HG03342 (cell line): ENCODE results near the gene SERPINA1.
"Not testable (repeated sequence)": the region's sequence is repeated elsewhere in the genome, so short reads cannot be mapped to it uniquely, and the experiment has no call there.

Experiments used
- ATAC-seq: cut with Tn5 transposase; IDR thresholded peaks from one replicate; pipeline ENCODE4 v1.9.1; 2021; ENCODE audit warnings: mild to moderate bottlenecking, moderate library complexity; ENCODE audit not compliant: unreplicated experiment

The SERPINA1 gene

DNA sequence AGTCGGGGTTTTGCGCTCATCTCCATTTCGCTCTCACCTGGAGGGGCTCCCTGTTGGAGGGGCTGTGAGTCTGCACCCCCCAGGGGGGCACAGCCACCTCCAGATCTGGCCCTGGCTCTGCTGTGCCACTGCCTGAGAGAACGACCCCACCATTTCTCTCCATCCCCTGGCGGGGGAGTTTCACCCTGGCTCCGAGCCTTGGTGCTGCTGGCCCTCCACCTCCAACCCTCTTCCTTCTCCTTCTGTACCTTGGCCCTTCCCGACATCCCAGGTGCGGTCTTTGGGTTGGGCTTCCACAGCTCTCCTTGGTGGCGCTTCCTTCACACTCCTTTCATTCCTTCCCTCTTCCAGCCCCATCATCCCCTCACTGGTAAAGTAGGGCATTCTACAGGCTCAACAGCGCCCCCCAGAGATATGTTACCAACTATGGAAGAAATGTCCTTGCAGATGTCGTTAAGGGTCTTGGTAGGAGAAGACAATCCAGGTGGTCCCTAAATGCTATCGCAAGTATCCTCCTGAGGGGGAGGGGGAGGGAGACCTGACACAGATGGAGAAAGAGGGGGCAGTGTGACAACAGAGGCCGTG, 16.3 kb downstream of the SERPINA1 start:
- ATAC-seq: no peak

DNA sequence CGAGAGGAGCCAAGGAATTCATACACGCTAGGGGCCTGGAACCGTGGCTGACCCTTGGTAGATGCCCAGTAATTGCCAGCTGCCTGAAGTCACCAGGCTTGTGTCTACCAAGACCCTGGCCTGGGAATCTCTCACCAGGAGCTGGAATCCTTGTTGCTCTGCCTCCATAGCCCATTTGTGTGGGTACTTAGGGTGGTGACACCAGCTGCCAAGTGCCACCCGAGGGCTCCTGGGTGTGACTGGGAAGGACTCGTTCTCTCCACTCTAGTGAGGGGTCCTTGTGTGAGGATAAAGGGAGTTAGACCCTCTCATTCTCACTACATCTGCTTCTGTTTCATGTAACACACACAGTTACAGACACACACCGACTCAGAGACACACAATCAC, 17.9 kb downstream of the SERPINA1 start:
- no peak for ATAC-seq

DNA sequence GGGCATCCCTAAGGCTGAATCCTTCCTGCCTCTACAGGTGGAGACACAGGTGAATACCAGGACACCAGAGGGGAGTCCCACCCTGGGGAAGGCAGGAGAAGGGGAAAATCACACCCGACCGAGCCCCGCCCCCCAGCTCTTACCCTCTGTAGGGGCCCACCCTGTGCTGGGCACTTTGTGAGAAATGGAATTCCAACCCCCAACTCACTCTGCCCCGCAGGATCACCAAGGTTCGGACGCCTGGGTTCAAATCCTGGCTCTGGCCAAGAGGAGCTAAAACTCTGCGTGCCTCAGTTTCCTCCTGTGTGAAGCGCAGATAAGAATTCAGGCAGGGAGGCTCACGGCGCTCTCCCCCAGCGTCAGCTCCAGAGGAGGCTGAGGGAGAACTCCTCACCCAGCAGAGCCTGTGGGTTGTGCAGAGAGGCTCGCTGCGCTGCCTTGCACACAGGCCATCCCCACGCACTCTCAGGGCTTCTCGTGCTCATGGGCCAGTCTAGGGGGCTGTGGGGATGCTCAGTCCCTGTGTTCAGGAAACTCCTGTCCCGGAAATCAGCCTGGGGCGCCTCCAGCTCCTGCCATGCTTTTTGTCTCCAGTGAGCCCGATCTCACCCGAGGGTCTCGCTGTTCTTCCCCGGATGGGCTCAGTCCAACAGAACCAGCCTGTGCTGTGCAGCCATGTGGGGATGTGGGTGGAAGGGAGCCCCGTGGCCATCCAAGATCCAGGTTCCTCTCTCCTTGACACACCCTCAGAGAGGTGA, 18.5 kb downstream of the SERPINA1 start:
- not testable (repeated sequence) for ATAC-seq

DNA sequence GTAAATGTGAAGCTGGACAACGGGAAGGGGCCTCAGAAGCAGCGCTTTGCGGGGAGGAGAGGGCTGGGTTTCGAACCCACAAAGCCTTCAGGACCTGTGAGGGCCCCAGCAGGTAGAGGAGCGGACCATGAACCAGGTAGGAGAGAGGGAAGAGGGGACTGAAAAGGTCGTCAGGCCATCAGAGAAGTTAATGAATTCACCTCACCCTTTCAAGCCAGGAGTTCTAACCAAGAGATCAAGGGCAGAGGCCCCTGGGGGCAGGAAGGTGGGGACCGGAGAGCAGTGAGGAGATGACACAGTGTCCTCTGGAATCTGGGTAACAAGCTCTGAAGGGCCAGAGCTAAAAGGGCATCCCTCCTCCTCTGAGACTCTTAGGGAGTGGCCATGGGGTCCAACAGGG, 19.4 kb downstream of the SERPINA1 start:
- no peak for ATAC-seq

DNA sequence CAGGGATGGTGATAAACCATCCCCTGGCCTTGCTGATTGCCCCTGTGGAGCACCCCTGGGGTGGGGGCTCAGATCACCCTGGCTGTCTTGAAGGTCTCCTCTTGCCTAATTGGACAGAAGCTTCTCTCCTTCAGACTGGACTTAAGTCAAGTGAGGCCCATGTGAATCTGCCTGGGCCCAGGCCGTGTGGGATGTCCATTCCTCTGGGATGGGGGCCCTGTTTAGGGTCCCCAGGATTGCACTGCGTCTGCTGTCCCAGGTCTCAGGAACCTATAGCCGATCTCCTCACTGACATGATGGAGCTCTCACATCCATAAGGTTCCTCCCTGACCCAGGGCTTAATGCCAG, 20.2 kb downstream of the SERPINA1 start:
- ATAC-seq: no peak

DNA sequence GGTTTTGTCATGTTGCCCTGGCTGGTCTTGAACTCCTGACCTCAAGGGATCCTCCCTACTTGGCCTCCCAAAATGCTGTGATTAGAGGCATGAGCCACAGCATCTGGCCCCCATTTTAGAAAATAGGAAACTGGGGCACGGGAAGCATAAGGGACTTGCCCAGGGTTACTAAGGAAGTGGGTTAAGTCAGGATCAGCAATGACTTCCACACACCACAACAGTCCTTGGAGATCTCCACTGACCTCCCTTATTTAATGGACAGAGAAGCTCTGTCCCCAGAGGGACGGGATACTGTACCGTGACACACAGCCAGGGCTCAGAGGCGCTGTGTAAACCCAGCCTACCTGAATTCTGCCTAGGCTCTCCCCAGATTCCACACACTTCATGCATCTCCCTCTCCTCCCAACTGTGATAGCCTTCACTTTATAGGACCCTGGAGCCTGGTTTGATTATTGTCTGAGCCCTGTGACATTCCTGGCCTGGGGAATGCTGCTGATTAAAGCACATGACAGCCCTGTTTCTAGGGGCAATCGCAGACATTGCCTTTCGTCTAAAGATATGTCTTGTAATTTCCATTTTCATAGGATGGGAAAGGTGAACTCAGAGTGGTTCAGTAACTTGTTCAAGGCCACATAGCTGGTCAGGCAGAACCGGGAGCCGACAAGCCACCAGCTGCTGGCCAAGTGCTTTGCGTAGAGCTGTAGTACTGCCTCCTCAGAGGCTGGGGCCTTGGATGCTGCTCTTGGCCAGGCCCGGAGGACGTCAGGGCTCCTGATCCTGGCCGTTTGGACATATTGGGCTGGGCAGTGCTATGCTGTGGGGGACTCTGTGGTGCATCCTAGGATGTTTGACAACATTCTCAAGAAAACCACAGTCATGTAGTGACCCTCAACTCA, 20.8 kb downstream of the SERPINA1 start:
- ATAC-seq: no peak

DNA sequence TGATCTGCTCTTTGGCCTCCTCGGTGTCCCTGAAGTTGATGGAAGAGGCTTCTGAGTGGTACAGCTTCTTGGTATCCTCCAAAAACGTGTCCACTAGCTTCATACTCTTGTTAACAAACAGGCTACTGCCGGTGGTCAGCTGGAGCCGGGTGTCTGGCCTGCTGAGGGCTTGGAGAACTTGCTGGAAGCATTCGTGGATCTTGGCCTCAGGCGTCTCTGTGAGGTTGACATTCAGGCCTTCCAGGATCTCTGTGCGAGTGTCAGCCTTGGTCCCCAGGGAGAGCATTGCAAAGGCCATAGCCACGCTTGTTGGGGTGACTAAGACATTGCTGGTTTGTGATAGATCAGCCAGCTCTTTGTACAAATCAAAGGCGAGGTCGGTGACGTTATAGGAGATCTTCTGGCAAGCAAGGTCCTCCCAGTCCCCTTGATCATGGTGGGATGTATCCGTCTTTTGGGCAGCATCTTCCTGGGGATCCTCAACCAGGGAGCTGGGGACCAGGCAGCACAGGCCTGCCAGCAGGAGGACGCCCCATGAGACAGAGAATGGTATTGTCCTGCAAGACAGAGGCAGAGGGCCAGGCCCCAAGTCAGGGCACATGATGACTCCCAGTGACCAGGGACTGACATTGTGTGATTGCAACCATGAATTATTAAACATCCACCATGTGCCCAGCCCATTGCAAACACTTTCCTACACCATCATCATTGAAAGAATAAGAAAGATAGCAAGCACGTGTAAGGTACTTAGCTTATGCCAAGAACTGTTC, 22.1 kb downstream of the SERPINA1 start, which contains the start of gene SERPINA2:
SERPINA2 (minus strand) TSS at position 553 of the 770 bp plus-strand sequence.
- no peak for ATAC-seq

DNA sequence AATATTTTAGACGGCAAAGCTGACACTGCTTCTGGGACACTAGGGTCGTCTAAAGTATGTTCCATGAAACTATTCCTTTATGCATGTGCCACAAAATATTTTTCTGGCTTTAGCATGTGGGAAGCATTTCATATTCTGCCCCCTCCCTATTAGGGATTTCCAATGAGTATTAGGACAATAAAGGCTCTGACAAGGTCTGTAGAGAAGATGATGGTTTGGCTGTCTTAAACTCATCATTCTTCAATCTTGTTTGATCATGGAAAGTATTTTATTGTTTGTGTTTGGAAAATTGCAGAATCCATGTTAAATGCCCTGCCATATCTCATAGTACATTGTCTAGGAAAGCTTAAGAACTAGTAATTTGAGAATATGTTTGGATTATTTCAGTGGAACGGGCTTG, 22.8 kb downstream of the SERPINA1 start:
- ATAC-seq: no peak

DNA sequence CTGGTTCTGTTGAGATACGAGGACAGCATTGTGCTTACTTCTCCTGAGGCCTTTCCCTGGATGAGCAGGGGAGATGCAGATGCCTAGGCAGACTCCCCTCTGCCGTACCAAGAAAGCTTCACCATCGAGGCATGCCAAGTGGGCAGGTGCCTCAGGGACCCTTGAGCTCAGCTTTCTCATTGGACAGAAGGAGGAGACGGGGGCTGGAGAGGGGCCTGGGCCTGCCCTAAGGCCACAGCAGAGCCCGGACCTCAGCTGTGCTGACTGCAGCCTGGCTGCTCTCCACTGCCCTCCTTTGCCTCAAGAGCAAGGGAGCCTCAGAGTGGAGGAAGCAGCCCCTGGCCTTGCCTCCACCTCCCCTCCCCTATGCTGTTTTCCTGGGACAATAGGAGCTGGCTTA, 23.4 kb downstream of the SERPINA1 start:
- no peak for ATAC-seq

DNA sequence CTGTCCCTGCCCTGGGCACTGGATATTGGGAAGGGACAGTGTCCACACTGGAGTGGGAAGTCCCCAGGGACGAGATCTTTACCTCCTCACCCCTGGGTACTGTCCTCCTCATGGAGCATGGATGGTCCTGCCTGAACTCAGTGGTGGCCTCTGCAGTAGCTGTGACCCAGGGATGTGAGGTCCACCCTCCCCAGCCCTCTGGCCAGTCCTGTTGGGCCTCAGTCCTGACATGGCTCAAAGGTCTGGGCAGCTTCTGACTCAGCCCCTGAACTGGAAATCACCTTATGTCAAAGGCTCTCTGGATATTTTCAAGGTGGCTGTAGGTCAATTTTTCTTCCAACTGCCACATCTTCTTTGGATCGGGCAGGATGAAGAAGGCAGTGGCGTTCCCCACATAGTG, 24.4 kb downstream of the SERPINA1 start:
- ATAC-seq: no peak

DNA sequence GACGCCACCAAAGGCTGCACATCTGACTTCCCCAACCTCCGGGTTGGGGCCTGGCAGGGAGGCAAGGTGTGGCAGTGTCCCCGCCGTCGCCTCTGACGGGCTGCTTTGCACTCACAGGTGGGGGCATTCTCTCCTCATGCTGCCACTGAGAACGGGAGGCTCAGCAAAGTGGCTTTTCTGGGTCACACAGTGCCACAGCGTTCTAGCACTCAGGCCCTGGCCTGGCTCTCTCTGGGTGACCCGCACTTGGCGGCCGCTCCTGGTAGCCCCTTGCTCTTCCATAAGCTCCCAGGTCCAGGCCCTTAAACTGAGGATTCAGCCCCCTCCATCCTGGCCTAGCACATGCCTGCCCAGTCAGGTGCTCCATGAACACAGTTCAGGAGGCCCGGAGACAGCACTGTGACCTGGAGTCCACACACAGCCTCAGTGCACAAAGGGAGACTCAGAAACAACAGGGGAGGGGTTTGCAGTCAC, 25.2 kb downstream of the SERPINA1 start:
- ATAC-seq: no peak

DNA sequence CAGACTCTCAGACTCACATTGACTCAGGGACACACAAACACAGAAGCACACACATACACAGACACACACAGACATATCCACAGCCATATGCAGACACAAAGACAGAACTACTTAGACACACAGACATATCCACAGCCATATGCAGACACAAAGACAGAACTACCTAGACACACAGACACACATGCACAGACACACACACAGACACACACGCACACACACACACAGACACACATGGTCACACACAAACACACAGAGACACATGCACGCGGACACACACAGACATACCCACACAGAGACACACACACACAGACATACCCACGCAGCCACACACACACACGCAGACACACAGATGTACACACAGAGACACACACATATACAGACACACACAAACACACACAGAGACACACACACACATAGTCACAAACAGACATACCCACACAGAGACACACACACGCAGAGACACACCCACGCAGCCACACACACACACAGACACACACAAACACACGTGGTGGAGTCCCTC, 25.7 kb downstream of the SERPINA1 start:
- ATAC-seq: no peak

DNA sequence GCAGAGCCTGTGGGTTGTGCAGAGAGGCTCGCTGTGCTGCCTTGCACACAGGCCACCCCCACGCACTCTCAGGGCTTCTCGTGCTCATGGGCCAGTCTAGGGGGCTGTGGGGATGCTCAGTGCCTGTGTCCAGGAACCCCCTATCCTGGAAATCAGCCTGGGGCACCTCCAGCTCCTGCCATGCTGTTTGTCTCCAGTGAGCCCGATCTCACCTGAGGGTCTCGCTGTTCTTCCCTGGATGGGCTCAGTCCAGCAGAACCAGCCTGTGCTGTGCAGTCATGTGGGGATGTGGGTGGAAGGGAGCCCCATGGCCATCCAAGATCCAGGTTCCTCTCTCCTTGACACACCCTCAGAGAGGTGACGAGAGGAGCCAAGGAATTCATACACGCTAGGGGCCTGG, 26.7 kb downstream of the SERPINA1 start:
- ATAC-seq: no peak

DNA sequence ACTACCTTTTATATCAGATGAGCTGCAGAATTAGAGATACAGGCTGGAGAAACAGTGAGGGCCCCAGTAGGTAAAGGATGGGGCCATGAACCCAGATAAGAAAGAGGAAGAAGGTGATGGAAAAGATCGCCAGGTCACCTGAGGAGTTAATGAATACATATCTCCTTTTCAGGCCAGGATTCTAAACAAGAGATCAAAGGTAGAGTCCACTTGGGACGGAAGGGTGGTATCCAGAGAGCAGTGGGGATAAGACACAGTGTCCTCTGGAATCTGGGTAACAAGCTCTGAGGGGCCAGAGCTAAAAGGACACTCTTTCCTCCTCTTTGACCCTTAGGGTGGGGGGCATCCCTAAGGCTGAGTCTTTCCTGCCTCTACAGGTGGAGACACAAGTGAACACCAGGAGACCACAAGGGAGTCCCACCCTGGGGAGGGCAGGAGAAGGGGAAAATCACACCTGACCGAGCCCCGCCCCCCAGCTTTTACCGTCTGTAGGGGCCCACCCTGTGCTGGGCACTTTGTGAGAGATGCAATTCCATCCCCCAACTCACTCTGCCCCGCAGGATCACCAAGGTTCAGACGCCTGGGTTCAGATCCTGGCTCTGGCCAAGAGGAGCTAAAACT, 27.3 kb downstream of the SERPINA1 start:
- ATAC-seq: no peak

DNA sequence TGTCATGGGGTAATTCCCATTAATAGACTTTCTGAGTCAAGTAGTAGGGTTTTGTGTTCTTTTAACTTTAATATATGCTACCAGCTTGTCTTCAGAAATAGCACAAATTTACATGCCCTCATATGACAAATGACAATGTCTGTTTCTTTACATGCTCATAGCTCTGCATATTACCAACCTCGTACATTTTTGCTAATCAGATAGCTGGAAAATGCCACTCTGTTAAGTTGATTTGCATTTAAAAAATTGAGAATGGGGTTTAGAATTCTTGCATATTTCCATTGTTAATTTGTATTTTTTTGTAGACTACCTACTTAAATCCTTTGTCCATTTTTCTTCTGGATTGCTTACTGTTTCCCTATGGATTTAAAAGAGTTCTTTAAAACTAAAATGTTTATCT, 31.2 kb downstream of the SERPINA1 start:
- no peak for ATAC-seq

DNA sequence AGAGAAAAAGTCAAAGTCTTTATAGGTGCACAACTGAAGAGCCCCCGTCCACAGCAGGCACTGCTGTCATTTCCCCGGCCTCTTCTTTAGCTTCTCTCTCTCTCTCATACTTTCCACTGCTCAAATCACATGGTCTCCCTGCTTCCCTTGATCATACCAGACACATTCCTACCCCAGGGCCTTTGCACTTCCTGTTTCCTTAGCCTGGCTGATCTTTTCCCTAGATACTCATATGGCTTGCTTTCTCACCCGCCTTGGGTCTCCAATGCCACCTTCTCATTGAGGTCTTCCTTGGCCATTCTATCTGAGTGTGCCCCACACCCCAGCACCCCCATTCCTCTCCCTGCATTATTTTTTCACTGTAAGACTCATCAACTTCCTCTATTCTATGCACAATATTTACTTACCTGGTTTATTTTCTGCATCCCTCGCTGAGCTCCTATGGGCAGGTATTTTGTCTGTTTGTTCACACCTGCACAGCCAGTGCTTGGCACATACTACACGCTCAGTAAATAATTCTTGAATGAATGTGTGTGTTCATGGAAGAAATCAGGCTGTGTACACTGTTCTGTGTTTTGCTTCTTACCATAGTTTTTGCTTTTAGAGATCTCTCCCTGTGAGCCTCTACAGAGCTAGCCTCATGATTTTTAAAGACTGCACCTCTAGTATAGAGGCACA, 31.9 kb downstream of the SERPINA1 start:
- no peak for ATAC-seq

DNA sequence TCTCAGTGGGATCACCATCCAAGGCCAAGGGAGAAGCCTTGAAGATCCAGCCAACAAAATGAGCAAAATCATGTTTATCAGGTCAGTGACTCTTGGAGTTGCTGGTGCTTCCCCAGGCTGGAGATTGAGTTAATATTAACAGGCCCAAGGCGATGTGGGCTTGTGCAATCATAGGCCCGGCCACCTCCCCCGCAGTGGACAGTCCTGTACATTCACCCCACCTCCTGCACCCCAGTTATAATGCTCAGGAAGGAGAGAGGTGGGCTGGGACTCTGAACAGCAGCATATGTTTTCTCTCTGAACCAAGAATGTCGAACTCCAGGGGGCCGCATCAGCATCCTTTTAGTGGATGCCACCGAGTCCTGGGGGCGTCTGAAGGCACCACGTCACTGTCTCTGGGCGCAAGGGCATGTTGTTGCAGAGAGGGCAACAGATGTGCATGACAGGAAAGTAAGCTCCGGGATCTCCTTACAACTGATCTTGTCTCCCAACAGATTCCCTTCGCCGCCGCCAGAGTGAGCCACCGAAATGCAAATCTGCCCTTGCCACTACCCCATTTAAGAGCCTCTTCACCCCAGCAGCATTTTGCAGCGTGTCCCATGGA, 33.1 kb downstream of the SERPINA1 start:
- ATAC-seq: no peak

DNA sequence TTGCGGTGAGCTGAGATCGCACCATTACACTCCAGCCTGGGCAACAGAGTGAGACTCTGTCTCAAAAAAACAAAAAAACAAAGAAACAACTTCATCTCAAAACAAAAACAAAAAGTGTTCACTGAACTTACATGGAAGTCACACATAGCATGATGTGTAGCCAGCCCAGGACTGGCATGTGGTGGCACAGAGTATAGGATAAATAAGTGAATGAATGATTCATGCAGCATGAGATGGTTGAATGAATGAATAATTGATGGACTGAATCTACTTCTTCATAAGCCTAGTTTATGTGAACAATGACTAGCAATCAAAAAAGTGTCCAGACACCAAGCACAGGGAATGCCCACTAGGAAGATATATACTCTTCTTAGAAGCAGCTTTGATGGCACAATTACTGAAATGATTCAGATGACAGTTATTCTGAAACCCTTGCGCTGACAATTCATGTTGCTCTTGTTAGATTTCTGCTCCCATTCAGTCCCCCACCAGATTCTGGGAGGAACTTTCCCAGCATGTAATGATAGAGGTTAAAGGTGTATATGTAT, 33.7 kb downstream of the SERPINA1 start:
- ATAC-seq: no peak

DNA sequence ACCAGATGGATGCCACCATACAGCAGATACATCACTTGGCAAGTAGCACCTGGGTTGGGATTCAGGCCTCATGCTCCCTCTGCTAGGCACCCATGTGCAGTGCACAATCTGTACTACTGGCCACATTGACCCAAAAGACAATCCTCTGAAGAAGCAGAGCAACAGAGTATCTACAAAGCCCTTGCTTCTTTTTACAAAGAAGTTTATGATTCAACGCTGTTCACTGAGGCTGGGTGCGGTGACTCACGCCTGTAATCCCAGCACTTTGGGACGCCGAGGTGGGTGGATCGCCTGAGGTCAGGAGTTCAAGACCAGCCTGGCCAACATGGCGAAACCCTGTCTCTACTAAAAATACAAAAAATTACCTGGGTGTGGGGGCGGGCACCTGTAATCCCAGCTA, 34.2 kb downstream of the SERPINA1 start:
- not testable (repeated sequence) for ATAC-seq
